ENCODE results near the gene DHX35. TPM values are rescaled to one million over a fixed set of nuclear protein-coding genes. Genes with fewer than 3 reads are reported as not detected.
"Not testable (repeated sequence)": the region's sequence is repeated elsewhere in the genome, so short reads cannot be mapped to it uniquely, and the experiment has no call there.

The DHX35 gene
- polyA plus RNA-seq, 1 donor from 2014 or later = 5.9 TPM

GRCh38 chr20:38957235-38957876, 4.8 kb upstream of the DHX35 start:
- Mint-ChIP-seq H3K27ac (no peak overlapping the region), H3K4me3 (no peak overlapping the region), H3K4me1 (peaks cover 5 to 9% (median 6%) of the 10 kb centered on the region in 3 donors), H3K27me3 (no peaks in the 10 kb centered on the region), H3K36me3 (no peaks in the 10 kb centered on the region), H3K9me3 (no peaks in the 10 kb centered on the region)

DNA sequence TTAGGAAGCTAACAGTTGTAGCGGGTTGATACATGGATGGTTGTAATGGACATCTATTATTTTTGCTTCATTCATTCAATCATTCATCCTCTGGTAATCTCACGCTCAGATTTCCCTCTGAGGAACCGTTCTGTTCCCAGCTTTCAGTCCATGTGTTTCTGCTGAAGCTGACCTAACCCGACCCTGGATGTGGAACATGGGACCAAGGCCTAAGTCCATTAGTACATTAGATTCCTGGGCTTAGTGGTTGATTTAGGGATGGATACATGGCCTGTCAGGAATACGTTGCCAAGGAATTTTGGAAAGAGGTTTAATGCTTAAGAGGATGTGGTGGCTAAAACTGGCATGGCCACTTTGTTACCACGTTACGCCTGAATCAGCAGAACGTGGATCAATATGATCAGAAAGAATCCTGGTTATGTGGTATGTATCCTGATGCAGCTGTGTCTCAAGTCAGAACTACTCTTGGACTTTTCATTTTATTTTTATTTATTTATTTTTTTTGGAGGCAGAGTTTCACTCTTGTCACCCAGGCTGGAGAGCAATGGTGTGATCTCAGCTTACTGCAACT, 4.1 kb upstream of the DHX35 start:
- H3K4me3 Mint-ChIP-seq = no peak overlapping the region
- no peaks in the 10 kb centered on the region for H3K27me3 Mint-ChIP-seq
- no peaks in the 10 kb centered on the region for H3K36me3 Mint-ChIP-seq
- H3K27ac Mint-ChIP-seq = no peak overlapping the region
- H3K9me3 Mint-ChIP-seq = no peaks in the 10 kb centered on the region
- H3K4me1 Mint-ChIP-seq = peaks cover 10 to 12% (median 11%) of the 10 kb centered on the region in 3 donors

DNA sequence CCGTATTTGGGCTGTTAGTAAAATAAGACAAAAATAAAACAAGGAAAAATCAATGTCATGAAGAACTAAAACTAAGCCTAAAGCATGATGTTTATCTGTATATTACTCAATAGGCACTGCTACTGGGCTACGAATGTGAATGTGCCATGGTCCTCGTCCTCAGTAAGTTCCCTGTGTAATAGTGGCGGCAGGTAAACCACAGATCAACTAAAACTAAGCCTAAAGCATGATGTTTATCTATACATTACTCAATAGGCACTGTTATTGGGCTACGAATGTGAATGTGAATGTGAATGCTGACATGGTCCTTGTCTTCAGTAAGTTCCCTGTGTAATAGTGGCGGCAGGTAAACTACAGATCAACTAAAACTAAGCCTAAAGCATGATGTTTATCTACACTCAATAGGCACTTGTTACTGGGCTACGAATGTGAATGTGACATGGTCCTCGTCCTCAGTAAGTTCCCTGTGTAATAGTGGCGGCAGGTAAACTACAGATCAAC, 1.9 kb upstream of the DHX35 start:
- Mint-ChIP-seq H3K4me1 (peaks cover 14% of the 10 kb centered on the region in 3 donors), H3K4me3 (peak overlapping the region in 1 of 4 donors; percentile 13)
- not testable (repeated sequence) for H3K9me3 Mint-ChIP-seq, H3K27me3 Mint-ChIP-seq, H3K27ac Mint-ChIP-seq, H3K36me3 Mint-ChIP-seq

GRCh38 chr20:38961530-38962043, 557 bp upstream of the DHX35 start:
- Mint-ChIP-seq H3K4me1 (peaks cover 14% of the 10 kb centered on the region in 3 donors), H3K9me3 (no peaks in the 10 kb centered on the region), H3K27ac (peak overlapping the region; percentile 89 to 98 (median 97)), H3K27me3 (no peaks in the 10 kb centered on the region), H3K4me3 (peak overlapping the region; percentile 92 to 99 (median 96)), H3K36me3 (no peaks in the 10 kb centered on the region)

- no peaks in the 10 kb centered on the region for H3K9me3 Mint-ChIP-seq
These were observed 821 bp downstream of the DHX35 start for GRCh38 chr20:38962928-38963401.

DNA sequence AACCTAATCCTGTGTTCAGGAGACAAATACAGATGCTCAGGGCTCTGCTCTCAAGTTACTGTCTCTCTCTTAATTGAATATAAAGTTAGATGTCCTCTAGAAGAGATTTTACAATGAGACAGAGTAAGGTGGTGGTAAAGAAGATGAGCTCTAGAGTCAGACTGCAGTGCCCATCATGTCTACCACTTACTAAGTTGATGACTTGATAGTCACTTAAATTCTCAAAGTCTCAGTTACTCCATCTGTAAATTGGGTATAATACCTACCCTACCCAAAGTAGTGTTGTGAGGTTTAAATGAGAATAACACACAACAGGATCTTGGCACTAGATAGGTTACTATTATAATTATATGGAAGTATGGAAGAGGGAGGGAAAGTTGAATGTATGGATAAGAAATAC, 1.6 kb downstream of the DHX35 start:
- peak overlapping the region in 1 of 4 donors; percentile 56 for H3K4me3 Mint-ChIP-seq
- peaks cover 14% of the 10 kb centered on the region in 3 donors for H3K4me1 Mint-ChIP-seq
- no peaks in the 10 kb centered on the region for H3K9me3 Mint-ChIP-seq
- H3K27me3 Mint-ChIP-seq = no peaks in the 10 kb centered on the region
- no peaks in the 10 kb centered on the region for H3K36me3 Mint-ChIP-seq
- no peak overlapping the region for H3K27ac Mint-ChIP-seq

More at GRCh38 chr20:38962928-38963401, 821 bp downstream of the DHX35 start:
- H3K4me3 Mint-ChIP-seq = peak overlapping the region; percentile 92 to 99 (median 96)
- no peaks in the 10 kb centered on the region for H3K27me3 Mint-ChIP-seq
- peak overlapping the region; percentile 89 to 97 (median 97) for H3K27ac Mint-ChIP-seq
- no peaks in the 10 kb centered on the region for H3K36me3 Mint-ChIP-seq
- peaks cover 14% of the 10 kb centered on the region in 3 donors for H3K4me1 Mint-ChIP-seq

GRCh38 chr20:38965264-38965663, 3.1 kb downstream of the DHX35 start:
- Mint-ChIP-seq H3K27me3 (no peaks in the 10 kb centered on the region), H3K4me1 (peaks cover 14% of the 10 kb centered on the region in 3 donors), H3K4me3 (peak overlapping the region in 1 of 4 donors; percentile 56), H3K9me3 (no peaks in the 10 kb centered on the region), H3K27ac (no peak overlapping the region), H3K36me3 (no peaks in the 10 kb centered on the region)

DNA sequence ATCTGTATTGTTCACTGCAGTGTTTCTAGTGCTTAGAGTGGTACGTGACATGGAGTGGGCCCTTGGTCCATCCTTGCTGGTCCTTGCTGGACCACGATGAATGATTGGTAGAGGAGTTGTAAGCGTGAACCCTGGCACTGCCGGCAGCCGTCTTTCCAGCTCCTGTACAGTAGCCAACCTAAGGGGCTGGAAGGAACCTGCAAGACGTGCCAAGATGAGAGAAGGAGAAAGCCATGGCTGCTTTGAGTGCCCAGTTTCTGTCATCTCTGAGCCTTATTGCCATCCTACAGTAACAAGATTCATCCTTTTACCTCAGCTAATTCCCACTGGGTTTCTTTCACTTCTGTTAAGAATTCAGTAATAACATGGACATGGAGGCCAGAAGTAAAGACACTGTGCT, 5.9 kb downstream of the DHX35 start:
- no peaks in the 10 kb centered on the region for H3K27me3 Mint-ChIP-seq
- no peak overlapping the region for H3K4me3 Mint-ChIP-seq
- peaks cover 2% of the 10 kb centered on the region for H3K36me3 Mint-ChIP-seq
- peaks cover under 1 to 3% (median 2%) of the 10 kb centered on the region in 3 donors for H3K4me1 Mint-ChIP-seq
- no peaks in the 10 kb centered on the region for H3K9me3 Mint-ChIP-seq
- H3K27ac Mint-ChIP-seq = no peak overlapping the region

GRCh38 chr20:38969708-38970107, 7.6 kb downstream of the DHX35 start:
- H3K36me3 Mint-ChIP-seq = peaks cover 8% of the 10 kb centered on the region
- H3K27ac Mint-ChIP-seq = no peak overlapping the region
- H3K27me3 Mint-ChIP-seq = no peaks in the 10 kb centered on the region

GRCh38 chr20:38970302-38970701, 8.2 kb downstream of the DHX35 start:
- Mint-ChIP-seq H3K27ac (no peak overlapping the region), H3K4me1 (no peaks in the 10 kb centered on the region), H3K9me3 (no peaks in the 10 kb centered on the region), H3K27me3 (no peaks in the 10 kb centered on the region), H3K4me3 (no peak overlapping the region), H3K36me3 (peaks cover 8% of the 10 kb centered on the region)

More at GRCh38 chr20:38969708-38970107, 7.6 kb downstream of the DHX35 start:
- Mint-ChIP-seq H3K4me1 (no peaks in the 10 kb centered on the region), H3K9me3 (no peaks in the 10 kb centered on the region), H3K4me3 (no peak overlapping the region)

DNA sequence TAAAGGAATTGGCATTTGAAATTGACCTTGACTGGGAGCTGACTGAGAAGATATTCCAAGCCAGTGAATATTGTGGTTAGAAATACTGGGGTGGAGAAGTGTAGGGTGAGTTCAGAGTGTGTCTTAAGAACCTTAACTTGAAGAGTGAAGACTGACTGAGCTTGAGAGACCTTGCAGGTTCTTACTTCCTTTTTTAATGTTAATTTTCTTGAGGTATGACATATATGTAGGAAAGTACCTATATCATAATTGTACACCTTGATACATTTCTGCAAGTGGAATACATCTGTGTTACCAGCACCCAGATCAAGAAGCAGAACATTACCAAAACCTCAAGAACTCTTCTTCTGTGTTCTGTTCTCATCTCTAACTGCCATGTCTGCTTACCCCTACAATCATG, 11.0 kb downstream of the DHX35 start:
- peaks cover 8% of the 10 kb centered on the region for H3K36me3 Mint-ChIP-seq
- H3K27me3 Mint-ChIP-seq = no peaks in the 10 kb centered on the region
- H3K4me3 Mint-ChIP-seq = no peak overlapping the region
- no peaks in the 10 kb centered on the region for H3K9me3 Mint-ChIP-seq
- H3K27ac Mint-ChIP-seq = no peak overlapping the region
- H3K4me1 Mint-ChIP-seq = no peaks in the 10 kb centered on the region

- Mint-ChIP-seq H3K36me3 (peaks cover 8% of the 10 kb centered on the region), H3K27me3 (no peaks in the 10 kb centered on the region), H3K27ac (no peak overlapping the region), H3K9me3 (no peaks in the 10 kb centered on the region), H3K4me1 (no peaks in the 10 kb centered on the region), H3K4me3 (no peak overlapping the region)
These were observed 11.5 kb downstream of the DHX35 start for GRCh38 chr20:38973645-38974044.

DNA sequence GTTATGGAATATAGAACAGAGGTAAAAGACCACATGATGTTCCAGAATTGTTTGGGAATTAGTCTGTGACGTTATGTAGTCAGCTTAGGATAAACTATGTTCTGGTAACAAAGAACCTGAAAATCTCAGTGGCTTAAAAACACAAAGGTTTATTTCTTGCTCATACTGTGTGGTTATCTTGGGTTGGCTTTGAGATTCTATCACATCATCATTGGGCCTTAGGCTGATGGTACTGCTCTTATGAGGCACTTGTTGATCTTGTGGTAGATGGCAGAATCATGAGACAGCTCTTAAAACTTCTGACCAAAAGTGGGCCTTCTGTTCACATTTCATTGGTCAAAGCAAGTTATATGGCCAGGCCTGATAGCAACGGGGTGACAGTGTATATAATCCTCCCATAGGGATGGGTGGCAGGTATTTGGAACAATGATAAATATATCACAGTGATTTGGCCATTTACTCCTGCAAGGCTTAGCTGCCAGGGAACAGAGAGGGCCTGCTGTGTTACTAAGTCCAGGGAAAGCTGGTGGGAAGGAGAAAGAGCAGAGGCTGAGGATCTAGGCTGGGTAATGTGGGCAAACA, 13.5 kb downstream of the DHX35 start:
- peaks cover 9% of the 10 kb centered on the region for H3K36me3 Mint-ChIP-seq
- H3K9me3 Mint-ChIP-seq = no peaks in the 10 kb centered on the region

GRCh38 chr20:38979434-38979833, 17.3 kb downstream of the DHX35 start:
- peaks cover 5% of the 10 kb centered on the region for H3K36me3 Mint-ChIP-seq
- no peak overlapping the region for H3K4me3 Mint-ChIP-seq
- no peaks in the 10 kb centered on the region for H3K4me1 Mint-ChIP-seq
- H3K9me3 Mint-ChIP-seq = no peaks in the 10 kb centered on the region
- no peaks in the 10 kb centered on the region for H3K27me3 Mint-ChIP-seq
- H3K27ac Mint-ChIP-seq = no peak overlapping the region

More for the DNA sequence above, 13.5 kb downstream of the DHX35 start:
- H3K4me3 Mint-ChIP-seq = no peak overlapping the region
- H3K4me1 Mint-ChIP-seq = no peaks in the 10 kb centered on the region
- no peaks in the 10 kb centered on the region for H3K27me3 Mint-ChIP-seq
- H3K27ac Mint-ChIP-seq = no peak overlapping the region

- Mint-ChIP-seq H3K9me3 (no peaks in the 10 kb centered on the region), H3K4me1 (no peaks in the 10 kb centered on the region), H3K27ac (no peak overlapping the region), H3K4me3 (no peak overlapping the region), H3K27me3 (no peaks in the 10 kb centered on the region), H3K36me3 (peaks cover 7% of the 10 kb centered on the region)
These were observed 17.7 kb downstream of the DHX35 start for GRCh38 chr20:38979842-38980241.
